ENCODE data around the gene H3-3A.
A peak's percentile ranks its signal among the peaks of the same experiment; 100 is the strongest.
"Not testable (repeated sequence)": the region's sequence is repeated elsewhere in the genome, so short reads cannot be mapped to it uniquely, and the experiment has no call there.

H3-3A gene

GRCh38 chr1:226085675-226086285 lies 23.3 kb downstream of the H3-3A start:
- DNase-seq (ENCODE audit: low read depth): no peak

GRCh38 chr1:226086776-226087175 lies 24.3 kb downstream of the H3-3A start:
- no peak for DNase-seq (ENCODE audit: low read depth)

- no peak for DNase-seq (ENCODE audit: low read depth)
Measured at GRCh38 chr1:226091461-226091860, 28.9 kb downstream of the H3-3A start.

GRCh38 chr1:226092048-226092820 lies 29.7 kb downstream of the H3-3A start:
- DNase-seq (ENCODE audit: low read depth): not testable (repeated sequence)

- DNase-seq (ENCODE audit: low read depth): peak; percentile 20
Measured at GRCh38 chr1:226092965-226093364, 30.4 kb downstream of the H3-3A start.

- no peak for DNase-seq (ENCODE audit: low read depth)
Measured at GRCh38 chr1:226093621-226094020, 31.1 kb downstream of the H3-3A start.

GRCh38 chr1:226094451-226094850 lies 31.9 kb downstream of the H3-3A start:
- no peak for DNase-seq (ENCODE audit: low read depth)

- no peak for DNase-seq (ENCODE audit: low read depth)
Measured at GRCh38 chr1:226095286-226095685, 32.8 kb downstream of the H3-3A start.

- DNase-seq (ENCODE audit: low read depth): peak; percentile 52
Measured at GRCh38 chr1:226097866-226098625, 35.5 kb downstream of the H3-3A start.

- no peak for DNase-seq (ENCODE audit: low read depth)
Measured at GRCh38 chr1:226098870-226099835, 36.6 kb downstream of the H3-3A start.

- DNase-seq (ENCODE audit: low read depth): no peak
Measured at GRCh38 chr1:226100436-226101391, 38.2 kb downstream of the H3-3A start.

GRCh38 chr1:226104671-226105121 lies 42.2 kb downstream of the H3-3A start:
- DNase-seq (ENCODE audit: low read depth): no peak

- no peak for DNase-seq (ENCODE audit: low read depth)
Measured at GRCh38 chr1:226107471-226108460, 45.2 kb downstream of the H3-3A start.

GRCh38 chr1:226108935-226109828 lies 46.7 kb downstream of the H3-3A start:
- no peak for DNase-seq (ENCODE audit: low read depth)

GRCh38 chr1:226109829-226110248 lies 47.3 kb downstream of the H3-3A start:
- DNase-seq (ENCODE audit: low read depth): no peak

GRCh38 chr1:226110249-226111097 lies 48.0 kb downstream of the H3-3A start:
- no peak for DNase-seq (ENCODE audit: low read depth)

Measured in GM04504 (cell line).